ENCODE results near the gene SETD2. TPM values are rescaled to one million over a fixed set of nuclear protein-coding genes. Genes with fewer than 3 reads are reported as not detected.
A peak's percentile ranks its signal among the peaks of the same experiment; 100 is the strongest.

The SETD2 gene
- polyA plus RNA-seq, 1 of the 3 experiments (the other 2 are of a cell fraction), result 12.1 TPM

GRCh38 chr3:47113669-47114365, 50.1 kb downstream of the SETD2 start (continued):
- TF ChIP-seq MAX (IDR thresholded peaks at IDR 0.05; ENCODE audit: low read depth), result peak; percentile 21; the same call in 1 of the 2 replicates
- TF ChIP-seq POLR2AphosphoS5 (IDR thresholded peaks at IDR 0.05; ENCODE audit: low read depth, low read length), result no peak
- TF ChIP-seq JUND (IDR thresholded peaks at IDR 0.05), result peak; percentile 81
- no peak for TF ChIP-seq NRF1 (IDR thresholded peaks at IDR 0.05; ENCODE audit: low read depth, low read length)
- no peak for TF ChIP-seq MXI1 (IDR thresholded peaks at IDR 0.05; ENCODE audit: low read depth, low read length)
- no peak for TF ChIP-seq USF2 (IDR thresholded peaks at IDR 0.05; ENCODE audit: borderline replicate concordance, low read depth, low read length)
- no peak for TF ChIP-seq USF1 (IDR thresholded peaks at IDR 0.05; ENCODE audit: borderline replicate concordance, low read depth)
- TF ChIP-seq SIN3A (IDR thresholded peaks at IDR 0.05; ENCODE audit: borderline replicate concordance, low read depth, low read length), result no peak
- TF ChIP-seq RCOR1 (IDR thresholded peaks at IDR 0.05; ENCODE audit: low read length), result no peak
- no peak for TF ChIP-seq ZBTB33 (IDR thresholded peaks at IDR 0.05; ENCODE audit: borderline replicate concordance, low read depth)
- TF ChIP-seq FOXM1 (IDR thresholded peaks at IDR 0.05; ENCODE audit: low read depth), result no peak
- peak; percentile 64; the same call in 1 of the 2 replicates for TF ChIP-seq TEAD4 (IDR thresholded peaks at IDR 0.05; ENCODE audit: borderline replicate concordance, insufficient read depth)
- TF ChIP-seq TAF1 (IDR thresholded peaks at IDR 0.05; ENCODE audit: borderline replicate concordance, low read depth, low read length), result no peak
- TF ChIP-seq RAD21 (IDR thresholded peaks at IDR 0.05; ENCODE audit: low read length), result no peak
- no peak for TF ChIP-seq REST (IDR thresholded peaks at IDR 0.05; ENCODE audit: low read depth, low read length)
- TF ChIP-seq CTCF (IDR thresholded peaks at IDR 0.05), result no peak
